ENCODE measurements around the gene BMP15. TPM values are rescaled to one million over a fixed set of nuclear protein-coding genes. Genes with fewer than 3 reads are reported as not detected.

The BMP15 gene
- not detected for total RNA-seq
- long read RNA-seq, donor 1: 0 reads
- long read RNA-seq, donor 2: 0 reads

- intact Hi-C loops (cut with DNase I): no loop called here
- no peak for DNase-seq (ENCODE audit: low spot score)
Observed at GRCh38 chrX:50910685-50911176, at the start of gene BMP15. Gene BMP15, plus strand, starts transcription at chrX:50910735. Its CDS starts 49 bp downstream, at chrX:50910784.

GRCh38 chrX:50863471-50863870 is 47.1 kb upstream of the BMP15 start:
- intact Hi-C loops (cut with DNase I): no loop called here
- no peak for DNase-seq (ENCODE audit: low spot score)

- no peak for DNase-seq (ENCODE audit: low spot score)
- intact Hi-C loops (cut with DNase I): no loop called here
Observed at GRCh38 chrX:50865311-50865710, 45.2 kb upstream of the BMP15 start.

- intact Hi-C loops (cut with DNase I): no loop called here
- no peak for DNase-seq (ENCODE audit: low spot score)
Observed at GRCh38 chrX:50871922-50872453, 38.5 kb upstream of the BMP15 start.

- no peak for DNase-seq (ENCODE audit: low spot score)
- intact Hi-C loops (cut with DNase I): no loop called here
Observed at GRCh38 chrX:50874876-50875275, 35.7 kb upstream of the BMP15 start.

- DNase-seq (ENCODE audit: low spot score): no peak
- intact Hi-C loops (cut with DNase I): no loop called here
Observed at GRCh38 chrX:50876551-50876950, 34.0 kb upstream of the BMP15 start.

GRCh38 chrX:50877310-50877709 is 33.2 kb upstream of the BMP15 start:
- intact Hi-C loops (cut with DNase I): no loop called here
- no peak for DNase-seq (ENCODE audit: low spot score)

DNA sequence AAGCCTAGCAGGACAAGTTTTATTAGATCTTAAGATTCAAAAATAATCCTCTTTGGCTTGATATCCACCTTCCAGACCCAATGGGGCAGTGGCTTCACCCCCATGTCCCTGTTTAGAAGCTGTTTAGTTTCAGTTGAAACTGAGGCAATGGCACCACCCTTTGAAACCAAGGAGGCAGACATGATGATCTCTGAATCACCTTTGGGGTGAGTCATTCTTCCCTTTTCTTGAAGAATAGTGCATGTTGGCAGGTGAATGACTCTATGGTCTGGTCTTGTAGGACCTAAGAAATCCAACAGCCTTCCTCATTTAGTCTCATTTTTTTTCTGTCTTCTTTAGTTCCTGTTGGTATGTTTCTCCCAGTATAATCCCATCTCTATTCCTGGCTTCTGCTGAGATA is 29.5 kb upstream of the BMP15 start:
- intact Hi-C loops (cut with DNase I): no loop called here
- DNase-seq (ENCODE audit: low spot score): no peak

DNA sequence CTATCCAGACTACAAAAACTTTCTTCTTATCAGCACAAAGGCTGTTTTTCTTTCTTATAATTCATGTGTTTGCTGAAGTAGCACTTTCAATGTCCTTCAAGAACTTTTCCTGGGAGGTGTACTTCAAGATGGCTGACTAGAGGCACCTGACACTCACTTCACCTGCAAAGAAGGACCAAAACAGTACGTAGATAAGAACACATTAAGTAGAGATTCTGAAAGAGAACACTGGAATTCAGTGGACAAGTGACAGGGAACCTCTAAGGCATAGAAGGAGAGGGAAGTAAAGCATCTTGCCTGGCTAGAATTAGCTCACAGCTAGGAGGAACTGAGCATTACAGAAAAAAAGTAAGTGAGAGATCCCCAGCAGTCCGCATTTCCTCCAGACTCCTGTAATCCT is 21.7 kb upstream of the BMP15 start:
- intact Hi-C loops (cut with DNase I): no loop called here
- DNase-seq (ENCODE audit: low spot score): no peak

- DNase-seq (ENCODE audit: low spot score): no peak
- intact Hi-C loops (cut with DNase I): no loop called here
Observed at GRCh38 chrX:50889582-50889981, 21.0 kb upstream of the BMP15 start.

DNA sequence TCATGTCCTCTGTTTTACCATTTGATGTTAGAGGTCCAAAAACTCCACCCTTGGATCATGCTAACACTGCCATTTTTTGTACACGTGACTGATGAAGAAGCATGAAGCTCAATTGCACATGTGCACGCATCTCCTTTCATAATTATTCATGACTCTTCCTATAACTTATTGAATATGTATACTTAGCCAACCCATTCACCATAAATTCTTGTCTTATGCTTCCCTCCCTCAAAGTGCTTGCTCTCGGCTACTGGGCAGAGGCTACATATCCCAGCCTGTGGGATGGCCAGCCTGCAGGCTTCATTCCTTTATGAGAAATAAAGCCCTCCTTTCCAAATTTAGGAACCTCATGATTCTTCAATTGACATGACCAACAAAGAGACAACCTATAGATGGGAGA is 17.5 kb upstream of the BMP15 start:
- intact Hi-C loops (cut with DNase I): no loop called here
- no peak for DNase-seq (ENCODE audit: low spot score)

DNA sequence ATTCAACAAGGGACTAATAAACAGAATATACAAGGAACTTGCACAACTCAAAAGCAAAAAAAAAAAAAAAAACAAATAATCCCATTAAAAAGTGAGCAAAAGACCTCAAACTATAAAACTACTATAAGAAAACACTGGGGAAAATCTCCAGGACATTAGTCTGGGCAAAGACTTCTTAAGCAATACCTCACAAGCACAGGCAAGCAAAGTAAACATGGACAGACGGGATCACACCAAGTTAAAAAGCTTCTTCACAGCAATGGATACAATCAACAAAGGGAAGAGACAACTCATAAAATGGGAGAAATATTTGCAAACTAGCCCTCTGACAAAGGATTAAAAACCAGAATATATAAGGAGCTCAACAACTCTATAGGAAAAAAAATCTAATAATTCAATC is 17.1 kb upstream of the BMP15 start:
- intact Hi-C loops (cut with DNase I): no loop called here
- no peak for DNase-seq (ENCODE audit: low spot score)

DNA sequence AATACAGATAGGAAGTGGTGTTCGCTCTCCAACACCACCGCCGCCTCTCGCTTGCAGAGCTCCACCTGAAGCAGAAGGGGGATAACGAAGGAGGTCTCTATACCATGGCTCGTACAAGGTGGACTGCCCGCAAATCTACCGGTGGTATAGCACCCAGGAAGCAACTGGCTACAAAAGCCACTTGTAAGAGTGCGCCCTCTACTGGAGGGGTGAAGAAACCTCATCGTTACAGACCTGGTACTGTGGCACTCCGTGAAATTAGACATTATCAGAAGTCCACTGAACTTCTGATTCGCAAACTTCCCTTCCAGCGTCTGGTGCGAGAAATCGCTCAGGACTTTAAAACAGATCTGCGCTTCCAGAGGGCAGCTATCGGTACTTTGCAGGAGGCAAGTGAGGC is 5.2 kb upstream of the BMP15 start:
- intact Hi-C loops (cut with DNase I): no loop called here

GRCh38 chrX:50913520-50913919 is 3.0 kb downstream of the BMP15 start:
- DNase-seq (ENCODE audit: low spot score): no peak
- intact Hi-C loops (cut with DNase I): no loop called here

More for the DNA sequence above, 5.2 kb upstream of the BMP15 start:
- DNase-seq (ENCODE audit: low spot score): no peak

DNA sequence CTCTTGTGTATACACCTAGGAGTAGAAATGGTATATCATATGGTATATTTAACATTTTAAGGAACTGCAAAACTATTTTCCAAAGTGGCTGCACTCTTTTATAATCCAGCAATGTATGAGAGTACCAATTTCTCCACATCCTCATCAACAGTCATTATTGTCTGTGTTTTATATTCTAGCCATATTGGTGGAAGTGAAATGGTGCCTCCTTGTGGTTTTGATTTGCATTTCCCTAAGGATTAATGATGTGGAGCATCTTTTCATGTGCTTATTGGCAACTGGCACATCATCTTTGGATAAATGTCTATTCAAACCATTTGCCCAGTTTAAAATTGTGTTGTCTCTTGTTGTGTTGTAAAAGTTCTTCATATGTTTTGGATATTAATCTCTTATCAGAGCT is 9.6 kb downstream of the BMP15 start:
- intact Hi-C loops (cut with DNase I): loop anchor here in 1 of 2 donors (5.0 kb wide), 1 partner anchor 368 kb away; no protein-coding TSS in a partner anchor
- DNase-seq (ENCODE audit: low spot score): no peak

- peak; percentile 76 for DNase-seq (ENCODE audit: low spot score)
- intact Hi-C loops (cut with DNase I): no loop called here
Observed at GRCh38 chrX:50927127-50927526, 16.6 kb downstream of the BMP15 start.

DNA sequence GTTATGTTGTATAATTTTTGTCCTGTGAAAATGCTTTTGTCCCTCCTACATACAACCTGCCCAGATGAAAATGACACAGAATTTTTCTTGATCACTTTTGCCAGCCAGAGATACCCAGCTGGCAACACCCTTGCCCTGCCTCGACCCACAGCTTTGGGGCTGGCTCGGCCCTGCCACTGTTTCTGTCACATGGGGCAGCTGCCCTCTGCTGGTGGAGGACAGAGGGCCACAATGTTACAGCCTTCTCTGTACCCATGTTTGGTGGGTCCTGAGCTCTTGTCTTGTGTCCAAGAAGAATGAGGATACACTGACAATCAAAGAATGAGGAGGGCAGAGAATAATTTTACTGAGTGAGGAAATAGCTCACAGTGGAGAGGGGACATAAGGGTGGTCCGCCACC is 31.1 kb downstream of the BMP15 start:
- intact Hi-C loops (cut with DNase I): no loop called here
- no peak for DNase-seq (ENCODE audit: low spot score)

- intact Hi-C loops (cut with DNase I): no loop called here
Observed at GRCh38 chrX:50942471-50942870, 31.9 kb downstream of the BMP15 start.

DNA sequence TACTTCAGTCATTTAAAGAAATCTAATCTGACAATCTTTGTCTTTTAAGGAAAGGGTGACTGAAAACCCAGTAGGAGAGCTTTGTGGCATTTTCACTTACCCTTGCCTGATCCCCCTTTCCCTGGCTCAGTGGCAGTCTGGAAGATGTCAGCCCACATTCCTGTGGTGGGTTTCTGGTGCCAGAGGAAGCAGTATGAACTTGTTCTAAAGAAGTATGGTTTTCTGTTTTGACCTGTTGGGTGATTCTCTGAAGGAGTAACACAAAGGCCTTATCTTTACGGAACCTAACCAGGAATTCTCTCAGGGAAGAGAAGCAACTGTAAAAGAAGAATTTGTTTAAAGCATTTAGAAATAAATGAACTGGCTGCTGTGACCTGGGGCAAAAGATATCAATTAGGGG is 41.9 kb downstream of the BMP15 start:
- intact Hi-C loops (cut with DNase I): no loop called here

More at GRCh38 chrX:50942471-50942870, 31.9 kb downstream of the BMP15 start:
- no peak for DNase-seq (ENCODE audit: low spot score)

DNA sequence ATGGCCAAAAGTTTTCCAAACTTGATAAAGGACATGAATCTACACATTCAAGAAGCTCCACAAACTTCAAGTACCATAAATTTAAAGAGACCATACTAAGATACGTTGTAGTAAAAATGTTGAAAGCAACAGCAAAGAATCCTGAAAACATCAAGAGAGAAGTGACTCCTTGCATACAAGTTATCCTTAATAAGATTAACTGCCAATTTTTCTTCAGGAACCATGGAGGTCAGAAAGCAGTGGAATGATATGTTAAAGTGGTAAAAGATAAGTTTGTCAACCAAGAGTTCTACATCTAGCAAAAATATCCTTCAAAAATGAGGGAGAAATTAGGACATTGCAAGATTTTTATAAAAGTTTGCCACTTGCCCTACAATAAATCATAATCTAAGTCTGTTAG is 43.3 kb downstream of the BMP15 start:
- intact Hi-C loops (cut with DNase I): no loop called here

More for the DNA sequence above, 41.9 kb downstream of the BMP15 start:
- no peak for DNase-seq (ENCODE audit: low spot score)

DNA sequence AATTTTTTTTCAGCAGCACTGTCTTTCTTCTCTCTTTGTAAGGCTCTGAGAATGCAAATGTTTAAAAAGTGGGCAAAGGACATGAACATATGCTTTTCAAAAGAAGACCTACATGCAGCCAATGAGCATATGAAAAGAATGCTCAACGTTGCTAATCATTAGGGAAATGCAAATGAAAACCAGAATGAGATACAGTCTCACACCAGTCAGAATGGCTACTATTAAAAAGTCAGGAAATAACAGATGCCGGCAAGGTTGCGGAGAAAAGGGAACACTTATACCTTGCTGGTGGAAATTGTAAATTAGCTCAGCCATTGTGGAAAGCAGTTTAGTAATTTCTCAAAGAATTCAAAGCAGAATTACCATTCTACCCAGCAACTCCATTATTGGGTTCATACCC is 51.6 kb downstream of the BMP15 start:
- intact Hi-C loops (cut with DNase I): no loop called here
- DNase-seq (ENCODE audit: low spot score): no peak

More for the DNA sequence above, 43.3 kb downstream of the BMP15 start:
- DNase-seq (ENCODE audit: low spot score): no peak

DNA sequence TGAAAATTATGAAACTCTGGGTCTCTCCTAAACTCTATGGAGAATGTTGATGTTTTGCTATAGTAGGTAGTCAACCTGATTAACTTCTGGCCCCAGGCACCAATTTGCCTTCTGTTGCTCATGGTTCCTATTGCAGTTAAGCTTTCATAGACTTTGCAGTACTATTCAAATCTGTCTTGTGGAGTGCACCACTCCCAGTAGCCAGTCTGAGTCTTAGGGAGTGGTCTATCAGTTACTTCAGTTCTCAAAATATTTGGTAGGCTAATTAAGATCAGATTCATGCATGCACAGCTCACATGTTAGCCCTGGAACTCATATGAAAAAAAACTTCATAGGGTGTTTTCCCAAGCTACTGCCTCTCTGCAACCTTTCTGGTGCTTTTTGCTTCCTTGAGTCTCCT is 53.3 kb downstream of the BMP15 start:
- intact Hi-C loops (cut with DNase I): no loop called here
- no peak for DNase-seq (ENCODE audit: low spot score)

Measured in posterior vena cava (tissue), 2 donors.